ENCODE measurements around the gene SLC48A1.

The SLC48A1 gene

DNA sequence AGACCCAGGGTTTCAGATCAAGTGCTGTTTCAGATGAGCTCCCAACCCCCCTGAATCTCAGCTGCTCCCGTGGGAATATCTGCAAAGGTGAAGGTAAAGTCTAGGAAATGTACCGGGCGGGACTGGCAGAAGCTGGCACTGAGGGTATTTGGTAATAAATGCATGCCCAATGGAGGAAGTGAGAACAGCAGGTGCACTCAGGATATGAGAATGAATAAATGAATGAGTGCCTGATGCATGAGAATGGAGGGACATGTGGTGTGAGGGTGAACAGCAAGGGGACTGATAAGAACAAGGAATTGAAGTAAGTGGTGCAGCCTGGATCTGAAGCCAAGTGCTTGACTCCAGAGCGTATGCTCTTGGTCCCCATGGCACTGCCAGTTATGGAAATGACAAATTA is 25.9 kb upstream of the SLC48A1 start:
- no peak for DNase-seq
- Mint-ChIP-seq H3K4me1 (no peaks in the 10 kb centered on the region), H3K27ac (no peak overlapping the region), H3K9me3 (no peaks in the 10 kb centered on the region), H3K27me3 (peaks cover 70% of the 10 kb centered on the region), H3K4me3 (no peak overlapping the region), H3K36me3 (no peaks in the 10 kb centered on the region)
- CTCF ChIA-PET = interaction anchor here (1.4 to 14.2 kb wide), 4 partner anchors 8 to 92 kb away, joined by 4 to 597 read pairs (median 376); partner anchors contain the start of genes RAPGEF3 and SLC48A1

- DNase-seq = no peak
- Mint-ChIP-seq H3K9me3 (no peaks in the 10 kb centered on the region), H3K4me1 (no peaks in the 10 kb centered on the region)
These were observed 25.2 kb upstream of the SLC48A1 start for GRCh38 chr12:47747596-47748506.

DNA sequence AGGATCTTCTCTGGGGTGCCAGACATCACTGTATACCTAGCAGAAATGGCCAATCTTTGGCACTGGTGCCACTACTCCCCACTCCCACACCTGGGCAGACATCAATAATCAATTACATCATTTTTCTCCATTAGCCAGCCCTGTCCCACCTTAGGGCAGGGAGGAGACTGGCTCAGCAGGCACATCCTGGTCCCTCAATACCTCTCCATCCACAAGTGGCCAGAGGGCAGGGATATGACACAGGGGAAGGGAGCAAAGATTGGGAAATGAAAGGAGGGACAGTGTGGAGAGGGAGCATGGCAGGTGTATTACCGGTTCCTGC is 24.6 kb upstream of the SLC48A1 start:
- Mint-ChIP-seq H3K9me3 (no peaks in the 10 kb centered on the region), H3K36me3 (no peaks in the 10 kb centered on the region), H3K4me1 (no peaks in the 10 kb centered on the region), H3K27ac (no peak overlapping the region), H3K27me3 (peaks cover 67% of the 10 kb centered on the region), H3K4me3 (no peak overlapping the region)
- DNase-seq = no peak
- CTCF ChIA-PET = interaction anchor here (9.8 to 14.2 kb wide), 3 partner anchors 7 to 90 kb away, joined by 207 to 597 read pairs (median 544); partner anchors contain the start of genes RAPGEF3 and SLC48A1

More at GRCh38 chr12:47747596-47748506, 25.2 kb upstream of the SLC48A1 start:
- CTCF ChIA-PET = interaction anchor here (1.4 to 14.2 kb wide), 4 partner anchors 8 to 91 kb away, joined by 4 to 597 read pairs (median 376); partner anchors contain the start of genes RAPGEF3 and SLC48A1
- H3K4me3 Mint-ChIP-seq = no peak overlapping the region
- H3K27ac Mint-ChIP-seq = no peak overlapping the region
- H3K27me3 Mint-ChIP-seq = peaks cover 72% of the 10 kb centered on the region
- H3K36me3 Mint-ChIP-seq = no peaks in the 10 kb centered on the region

DNA sequence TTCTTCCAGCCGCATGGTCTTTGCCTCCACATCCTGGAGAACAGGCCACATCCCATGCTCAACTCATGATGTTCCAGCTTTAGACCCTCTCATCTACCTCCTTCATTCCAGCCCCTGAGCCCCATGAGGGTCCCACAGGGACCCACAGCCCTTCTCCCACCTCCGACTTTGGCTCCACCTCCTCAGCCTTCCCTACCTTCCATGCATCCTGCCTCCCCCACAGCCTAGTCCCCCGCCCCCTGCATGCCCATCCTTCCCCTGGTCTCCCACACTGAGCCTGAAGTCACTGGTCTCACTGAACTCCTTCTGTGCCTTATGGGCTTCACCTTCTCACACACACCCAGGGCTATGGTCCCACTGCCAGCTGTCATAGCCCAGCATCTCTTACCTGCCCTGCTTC is 24.1 kb upstream of the SLC48A1 start:
- H3K4me1 Mint-ChIP-seq = no peaks in the 10 kb centered on the region
- CTCF ChIA-PET = interaction anchor here (9.8 to 14.2 kb wide), 3 partner anchors 7 to 90 kb away, joined by 207 to 597 read pairs (median 544); partner anchors contain the start of genes RAPGEF3 and SLC48A1
- H3K4me3 Mint-ChIP-seq = no peak overlapping the region
- H3K36me3 Mint-ChIP-seq = no peaks in the 10 kb centered on the region
- no peak for DNase-seq
- H3K9me3 Mint-ChIP-seq = no peaks in the 10 kb centered on the region
- no peak overlapping the region for H3K27ac Mint-ChIP-seq
- peaks cover 63% of the 10 kb centered on the region for H3K27me3 Mint-ChIP-seq

GRCh38 chr12:47750229-47750798 is 22.7 kb upstream of the SLC48A1 start:
- no peak for DNase-seq
- Mint-ChIP-seq H3K27me3 (peaks cover 50% of the 10 kb centered on the region), H3K9me3 (no peaks in the 10 kb centered on the region), H3K36me3 (no peaks in the 10 kb centered on the region), H3K4me3 (no peak overlapping the region), H3K27ac (no peak overlapping the region), H3K4me1 (peaks cover 6% of the 10 kb centered on the region)
- CTCF ChIA-PET = interaction anchor here (0.8 to 11.1 kb wide), 2 partner anchors 6 to 17 kb away, joined by 3 to 207 read pairs; no protein-coding TSS in a partner anchor

GRCh38 chr12:47750916-47751470 is 22.0 kb upstream of the SLC48A1 start:
- Mint-ChIP-seq H3K9me3 (no peaks in the 10 kb centered on the region), H3K36me3 (no peaks in the 10 kb centered on the region), H3K4me1 (peaks cover 12% of the 10 kb centered on the region), H3K27me3 (peaks cover 50% of the 10 kb centered on the region), H3K4me3 (no peak overlapping the region), H3K27ac (no peak overlapping the region)
- DNase-seq = no peak
- CTCF ChIA-PET = interaction anchor here (0.7 to 11.1 kb wide), 4 partner anchors 6 to 17 kb away, joined by 3 to 207 read pairs (median 4); no protein-coding TSS in a partner anchor

DNA sequence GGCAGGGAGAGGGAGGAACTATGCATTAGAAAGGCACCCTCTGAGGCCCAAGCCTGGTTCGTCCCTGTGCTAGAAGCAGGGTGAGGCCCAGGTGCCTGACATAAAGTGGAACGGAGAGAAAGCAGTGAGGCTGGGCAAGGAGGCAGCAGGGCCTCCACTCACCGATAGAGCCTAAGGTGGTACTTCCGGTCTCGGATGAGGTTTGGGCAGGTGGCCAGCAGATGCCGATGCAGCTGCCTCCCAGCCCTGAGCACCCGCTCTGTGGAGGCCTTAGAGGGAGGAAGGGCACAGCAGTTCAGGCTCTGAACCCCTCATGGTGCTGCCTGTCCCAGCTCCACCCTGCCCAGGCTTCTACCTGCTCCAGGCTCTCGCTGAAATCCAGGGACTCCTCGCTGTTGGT is 21.5 kb upstream of the SLC48A1 start:
- H3K36me3 Mint-ChIP-seq = no peaks in the 10 kb centered on the region
- H3K4me3 Mint-ChIP-seq = no peak overlapping the region
- CTCF ChIA-PET = interaction anchor here (0.7 to 11.1 kb wide), 3 partner anchors 7 to 16 kb away, joined by 4 to 207 read pairs (median 4); no protein-coding TSS in a partner anchor
- H3K27ac Mint-ChIP-seq = no peak overlapping the region
- peaks cover 14% of the 10 kb centered on the region for H3K4me1 Mint-ChIP-seq
- peaks cover 49% of the 10 kb centered on the region for H3K27me3 Mint-ChIP-seq
- DNase-seq = no peak
- H3K9me3 Mint-ChIP-seq = no peaks in the 10 kb centered on the region

DNA sequence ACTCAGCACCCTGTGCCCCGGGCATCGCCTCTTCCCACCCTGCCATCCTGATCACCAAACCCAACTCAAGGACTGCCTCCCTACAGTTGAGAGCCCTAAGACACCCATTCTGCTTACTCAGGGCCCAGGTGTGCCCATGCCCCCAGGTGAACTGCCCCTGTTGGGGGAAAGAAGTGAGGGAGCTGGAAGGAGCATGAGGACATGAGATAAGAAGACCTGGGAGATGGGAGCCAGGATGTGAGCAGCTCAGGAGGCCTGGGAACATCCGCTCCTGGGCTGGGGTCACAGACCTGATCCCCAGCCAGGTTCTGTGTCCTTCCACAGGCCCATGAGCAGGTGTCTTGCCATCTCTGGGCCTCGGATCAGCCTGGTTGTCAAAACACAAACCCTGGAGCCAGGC is 20.9 kb upstream of the SLC48A1 start:
- no peaks in the 10 kb centered on the region for H3K9me3 Mint-ChIP-seq
- no peak overlapping the region for H3K4me3 Mint-ChIP-seq
- DNase-seq = no peak
- no peaks in the 10 kb centered on the region for H3K36me3 Mint-ChIP-seq
- no peak overlapping the region for H3K27ac Mint-ChIP-seq
- CTCF ChIA-PET = interaction anchor here (0.6 to 11.1 kb wide), 2 partner anchors 7 to 14 kb away, joined by 3 to 207 read pairs; no protein-coding TSS in a partner anchor
- H3K27me3 Mint-ChIP-seq = peaks cover 50% of the 10 kb centered on the region
- H3K4me1 Mint-ChIP-seq = peaks cover 14% of the 10 kb centered on the region

- H3K4me3 Mint-ChIP-seq = no peak overlapping the region
- peaks cover 54% of the 10 kb centered on the region for H3K27me3 Mint-ChIP-seq
- peaks cover 14% of the 10 kb centered on the region for H3K4me1 Mint-ChIP-seq
- no peaks in the 10 kb centered on the region for H3K36me3 Mint-ChIP-seq
- H3K9me3 Mint-ChIP-seq = no peaks in the 10 kb centered on the region
- CTCF ChIA-PET = interaction anchor here (0.6 to 11.1 kb wide), 3 partner anchors 8 to 86 kb away, joined by 3 to 207 read pairs (median 4); no protein-coding TSS in a partner anchor
- no peak overlapping the region for H3K27ac Mint-ChIP-seq
- DNase-seq = no peak
These were observed 20.5 kb upstream of the SLC48A1 start for GRCh38 chr12:47752552-47752951.

- no peaks in the 10 kb centered on the region for H3K36me3 Mint-ChIP-seq
- no peak for DNase-seq
- H3K27me3 Mint-ChIP-seq = peaks cover 59% of the 10 kb centered on the region
- no peak overlapping the region for H3K27ac Mint-ChIP-seq
- H3K4me1 Mint-ChIP-seq = peaks cover 16% of the 10 kb centered on the region
- H3K9me3 Mint-ChIP-seq = no peaks in the 10 kb centered on the region
- CTCF ChIA-PET = interaction anchor here (0.7 to 11.1 kb wide), 5 partner anchors 9 to 85 kb away, joined by 3 to 207 read pairs (median 22); no protein-coding TSS in a partner anchor
- no peak overlapping the region for H3K4me3 Mint-ChIP-seq
These were observed 19.7 kb upstream of the SLC48A1 start for GRCh38 chr12:47753021-47754001.

DNA sequence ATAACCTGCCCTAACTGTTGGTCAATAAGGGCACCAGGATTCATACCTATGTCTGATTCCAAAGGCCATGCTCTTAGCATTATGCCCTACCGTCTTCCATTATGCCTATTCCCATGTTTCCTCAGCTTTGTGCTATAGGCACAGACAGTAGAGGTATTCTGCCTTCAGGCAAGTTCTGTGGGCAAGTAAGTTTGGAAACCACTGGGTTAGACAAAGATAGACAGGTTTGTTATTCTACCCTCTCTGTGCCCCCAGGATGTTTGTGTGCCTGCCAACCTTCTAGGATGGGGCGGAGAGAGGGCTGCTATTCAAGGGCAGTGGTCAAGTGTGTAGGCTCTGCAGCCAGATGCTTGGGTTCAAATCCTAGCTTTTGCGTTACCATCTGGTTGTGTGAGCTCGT is 18.9 kb upstream of the SLC48A1 start:
- Mint-ChIP-seq H3K36me3 (no peaks in the 10 kb centered on the region), H3K27me3 (peaks cover 61% of the 10 kb centered on the region), H3K4me1 (peaks cover 21% of the 10 kb centered on the region), H3K9me3 (no peaks in the 10 kb centered on the region), H3K4me3 (no peak overlapping the region), H3K27ac (no peak overlapping the region)
- CTCF ChIA-PET = interaction anchor here (0.7 to 11.1 kb wide), 6 partner anchors 9 to 429 kb away, joined by 3 to 207 read pairs (median 16); partner anchors contain the start of gene CCDC184
- DNase-seq = no peak

DNA sequence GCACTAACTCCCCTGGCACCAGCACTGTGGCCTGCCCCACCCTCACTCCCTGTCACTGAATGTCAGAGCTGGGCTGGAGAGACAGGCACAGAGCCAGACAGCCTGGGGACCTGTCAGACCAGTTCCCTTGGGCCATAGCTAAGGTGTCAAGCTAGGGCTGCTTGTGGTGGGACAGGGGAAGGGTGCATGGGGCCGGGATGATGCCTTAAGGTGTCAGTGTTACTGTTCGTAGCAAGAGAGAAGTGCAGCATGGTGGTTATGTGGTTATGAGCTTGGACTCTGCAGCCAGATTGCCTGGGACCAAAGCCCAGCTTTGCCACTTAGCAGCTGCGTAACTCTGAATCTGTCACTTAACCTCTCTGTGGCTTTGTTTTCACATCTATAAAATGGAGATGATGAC is 18.2 kb upstream of the SLC48A1 start:
- CTCF ChIA-PET = interaction anchor here (0.6 to 11.1 kb wide), 9 partner anchors 10 to 428 kb away, joined by 3 to 207 read pairs (median 8); partner anchors contain the start of gene CCDC184
- Mint-ChIP-seq H3K27ac (no peak overlapping the region), H3K9me3 (no peaks in the 10 kb centered on the region), H3K4me3 (no peak overlapping the region), H3K27me3 (peaks cover 63% of the 10 kb centered on the region), H3K4me1 (peaks cover 22% of the 10 kb centered on the region), H3K36me3 (no peaks in the 10 kb centered on the region)
- no peak for DNase-seq

All from activated naive CD4-positive, alpha-beta T cell treated with anti-CD3 and anti-CD28 coated beads, Interleukin-2, amount 10 ng/mL, durations not matched to agents 7 days and 5 days (primary cell).